GM12865 (cell line): Measurements from ENCODE around the gene RMDN3.

Source experiments
- DNase-seq: peaks from one replicate; pipeline ENCODE4 v3.0.0; 2010; ENCODE audit warnings: low read depth
- H3K4me3 ChIP-seq: 2 replicates; pipeline ENCODE4 v1.5.1; 2011; ENCODE audit warnings: mild to moderate bottlenecking, low read depth, low read length, control low read depth
- TF ChIP-seq, protein P1 (sequence below): IDR thresholded peaks from 2 replicates; pipeline ENCODE4 v1.5.1; 2011; ENCODE audit warnings: low read length, control low read depth, low read depth, inconsistent platforms; ENCODE audit not compliant: insufficient read depth; ENCODE audit errors: missing control alignments

The RMDN3 gene

GRCh38 chr15:40754883-40755811, at the start of gene RMDN3:
Gene RMDN3, minus strand, starts transcription at chr15:40755254. Its CDS starts 471 bp downstream, at chr15:40754783.
- TF ChIP-seq, protein P1, sequence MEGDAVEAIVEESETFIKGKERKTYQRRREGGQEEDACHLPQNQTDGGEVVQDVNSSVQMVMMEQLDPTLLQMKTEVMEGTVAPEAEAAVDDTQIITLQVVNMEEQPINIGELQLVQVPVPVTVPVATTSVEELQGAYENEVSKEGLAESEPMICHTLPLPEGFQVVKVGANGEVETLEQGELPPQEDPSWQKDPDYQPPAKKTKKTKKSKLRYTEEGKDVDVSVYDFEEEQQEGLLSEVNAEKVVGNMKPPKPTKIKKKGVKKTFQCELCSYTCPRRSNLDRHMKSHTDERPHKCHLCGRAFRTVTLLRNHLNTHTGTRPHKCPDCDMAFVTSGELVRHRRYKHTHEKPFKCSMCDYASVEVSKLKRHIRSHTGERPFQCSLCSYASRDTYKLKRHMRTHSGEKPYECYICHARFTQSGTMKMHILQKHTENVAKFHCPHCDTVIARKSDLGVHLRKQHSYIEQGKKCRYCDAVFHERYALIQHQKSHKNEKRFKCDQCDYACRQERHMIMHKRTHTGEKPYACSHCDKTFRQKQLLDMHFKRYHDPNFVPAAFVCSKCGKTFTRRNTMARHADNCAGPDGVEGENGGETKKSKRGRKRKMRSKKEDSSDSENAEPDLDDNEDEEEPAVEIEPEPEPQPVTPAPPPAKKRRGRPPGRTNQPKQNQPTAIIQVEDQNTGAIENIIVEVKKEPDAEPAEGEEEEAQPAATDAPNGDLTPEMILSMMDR: no peak
- DNase-seq: peak; percentile 96
- peak within 1 kb of the TSS; percentile 78 for H3K4me3 ChIP-seq

DNA sequence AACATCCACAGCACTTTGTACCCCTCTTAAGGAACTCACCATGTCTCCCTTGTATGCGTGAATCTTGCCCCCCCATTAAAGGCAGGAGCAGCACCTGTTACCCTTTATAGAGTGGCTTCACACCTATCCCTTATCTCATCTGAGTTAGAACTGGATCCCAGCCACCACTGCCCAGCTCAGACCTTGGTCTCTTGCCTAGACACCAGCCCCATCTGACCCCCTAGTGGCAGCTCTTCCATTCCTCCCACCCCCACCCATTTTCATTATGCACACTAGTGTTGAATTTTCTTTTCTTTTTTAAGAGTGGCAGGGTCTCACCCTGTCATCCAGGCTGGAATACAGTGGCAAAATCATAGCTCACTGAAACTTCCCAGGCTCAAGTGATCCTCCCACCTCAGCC, 48.6 kb upstream of the RMDN3 start:
- TF ChIP-seq, protein P1: peak; percentile 4
- H3K4me3 ChIP-seq: no peak overlapping the region
- DNase-seq: no peak

- DNase-seq: no peak
- TF ChIP-seq, protein P1: no peak
- H3K4me3 ChIP-seq: no peak overlapping the region
Measured at GRCh38 chr15:40803076-40803475, 48.0 kb upstream of the RMDN3 start.

- no peak overlapping the region for H3K4me3 ChIP-seq
- DNase-seq: no peak
- TF ChIP-seq, protein P1: no peak
Measured at GRCh38 chr15:40799523-40799922, 44.5 kb upstream of the RMDN3 start.

GRCh38 chr15:40796512-40796911, 41.5 kb upstream of the RMDN3 start:
- no peak overlapping the region for H3K4me3 ChIP-seq
- DNase-seq: no peak
- TF ChIP-seq, protein P1: no peak

GRCh38 chr15:40796041-40796440, 41.0 kb upstream of the RMDN3 start:
- no peak for DNase-seq
- no peak overlapping the region for H3K4me3 ChIP-seq
- TF ChIP-seq, protein P1: no peak
